ENCODE results near the gene MB21D2. TPM values are rescaled to one million over a fixed set of nuclear protein-coding genes. Genes with fewer than 3 reads are reported as not detected.

The MB21D2 gene
- total RNA-seq, 4 donors from 2014 or later, result 0.72 to 3.6 (median 2.8) TPM

DNA sequence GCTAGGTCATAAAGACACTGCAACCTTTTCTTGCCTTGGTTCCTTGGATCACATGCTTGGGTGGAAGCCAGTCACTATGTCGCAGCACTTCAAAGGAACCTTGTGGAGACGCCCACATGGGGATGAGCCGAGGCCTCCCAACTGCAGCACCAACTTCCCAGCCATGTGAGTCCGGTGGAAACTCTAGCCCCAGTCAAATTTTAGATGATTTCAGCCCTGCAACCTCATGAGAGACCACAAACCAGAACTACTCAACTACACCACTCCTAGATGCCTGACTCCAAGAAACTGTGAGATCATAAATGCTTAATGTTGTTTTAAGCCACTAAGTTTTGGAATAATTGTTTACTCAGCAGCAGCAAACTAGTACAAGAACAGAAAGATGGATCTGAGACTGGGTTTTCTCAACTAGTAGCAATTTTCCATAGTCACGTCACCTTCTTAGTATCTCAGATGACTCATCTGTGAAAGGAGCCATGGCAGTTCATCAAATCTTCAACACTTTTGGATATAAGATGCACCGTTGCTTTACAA, 86.5 kb downstream of the MB21D2 start:
- Histone ChIP-seq H3K27ac (peak overlapping the region in 1 of 4 donors; percentile 16), H3K4me1 (peaks cover 6 to 47% (median 9%) of the 10 kb centered on the region in 3 donors), H3K9me3 (no peaks in the 10 kb centered on the region), H3K36me3 (no peaks in the 10 kb centered on the region), H3K4me3 (no peak overlapping the region), H3K27me3 (no peaks in the 10 kb centered on the region)
- no peak for TF ChIP-seq POLR2A (IDR thresholded peaks at IDR 0.05)
- TF ChIP-seq CTCF (IDR thresholded peaks at IDR 0.05), result no peak
- DNase-seq, result no peak
- 29 to 48% methylated on average over 2 to 6 of the region's 6 CpGs for WGBS, 2 donors
- intact Hi-C loops (cut with DNase I), result loop anchor here (10.0 kb wide), 1 partner anchor 84 kb away; the partner anchor contains the start of gene MB21D2

DNA sequence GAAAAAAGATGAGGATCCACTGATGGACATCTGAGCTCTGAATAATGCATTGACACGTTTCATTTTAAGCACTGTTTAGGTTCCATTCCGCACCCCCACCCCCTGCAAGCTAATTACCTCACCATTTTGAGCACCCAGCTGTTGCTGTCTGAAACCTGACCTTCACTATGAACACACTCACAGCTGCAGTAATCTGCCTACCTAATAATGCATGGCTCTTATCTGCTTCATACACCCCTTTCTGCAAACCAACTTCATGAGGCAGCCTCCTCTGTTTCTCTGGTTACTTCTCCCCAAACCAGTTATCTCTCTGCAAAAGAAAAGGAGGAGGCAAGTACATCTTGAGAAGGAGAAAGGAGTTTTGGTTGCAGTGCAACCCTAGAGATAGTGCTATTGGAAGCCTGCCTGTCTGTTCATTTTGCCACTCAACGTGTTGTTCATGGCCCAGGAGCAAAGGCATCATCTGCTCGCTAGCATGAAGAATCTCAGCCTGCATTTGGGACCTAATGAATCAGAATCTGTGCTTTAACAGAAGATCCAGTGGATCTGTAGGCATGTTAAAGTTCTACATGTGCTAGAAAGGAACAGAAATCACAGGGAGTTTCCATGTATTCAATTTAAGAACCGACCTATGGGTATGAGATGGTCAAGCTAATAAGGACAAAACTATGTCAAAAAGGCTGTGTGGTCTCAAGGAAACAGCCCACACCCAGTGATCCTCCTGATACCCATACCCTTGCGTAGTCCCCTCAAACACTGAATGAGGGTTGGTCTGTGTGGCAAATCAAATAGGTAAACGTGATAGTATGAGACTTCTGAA, 87.2 kb downstream of the MB21D2 start:
- 71 to 90% methylated on average over 5 of the region's 7 CpGs for WGBS, 2 donors
- intact Hi-C loops (cut with DNase I), result loop anchor here (10.0 kb wide), 1 partner anchor 84 kb away; the partner anchor contains the start of gene MB21D2
- Histone ChIP-seq H3K27me3 (no peaks in the 10 kb centered on the region), H3K36me3 (no peaks in the 10 kb centered on the region), H3K9me3 (no peaks in the 10 kb centered on the region), H3K4me3 (no peak overlapping the region), H3K4me1 (peaks cover 6 to 50% (median 16%) of the 10 kb centered on the region in 3 donors), H3K27ac (peak overlapping the region in 1 of 4 donors; percentile 16)
- no peak for TF ChIP-seq POLR2A (IDR thresholded peaks at IDR 0.05)
- TF ChIP-seq CTCF (IDR thresholded peaks at IDR 0.05), result no peak
- no peak for DNase-seq

DNA sequence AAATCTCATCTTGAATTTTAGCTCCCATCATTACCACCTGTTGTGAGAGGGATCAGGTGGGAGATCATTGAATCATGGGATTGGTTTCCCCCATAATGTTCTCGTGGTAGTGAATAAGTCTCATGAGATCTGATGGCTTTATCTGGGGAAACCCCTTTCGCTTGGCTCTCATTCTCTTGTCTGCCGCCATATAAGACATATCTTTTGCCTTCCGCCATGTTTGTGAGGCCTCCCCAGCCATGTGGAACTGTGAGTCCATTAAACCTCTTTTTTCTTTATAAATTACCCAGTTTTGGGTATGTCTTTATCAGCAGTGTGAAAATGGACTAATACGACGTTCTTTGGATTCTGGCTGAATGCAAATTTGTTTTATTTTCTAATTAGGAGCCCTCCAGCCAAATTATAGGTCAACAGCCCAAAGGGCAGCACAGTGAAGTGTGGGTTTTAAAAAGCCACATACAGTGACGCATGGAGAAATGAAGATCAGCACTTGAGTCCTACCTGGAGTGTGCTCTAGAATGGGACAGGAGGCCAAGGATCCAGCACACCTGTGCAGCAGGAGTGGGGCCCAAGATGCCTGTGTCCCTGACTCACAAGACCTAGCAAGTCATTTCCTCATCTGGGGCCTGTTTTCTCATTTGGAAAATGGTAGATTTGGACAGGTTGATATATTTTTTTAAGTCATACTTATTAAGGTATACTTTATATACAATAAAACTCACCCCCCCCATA, 89.6 kb downstream of the MB21D2 start:
- H3K4me3 ChIP-seq, result no peak overlapping the region
- H3K9me3 ChIP-seq, result no peaks in the 10 kb centered on the region
- no peaks in the 10 kb centered on the region for H3K36me3 ChIP-seq
- H3K27me3 ChIP-seq, result no peaks in the 10 kb centered on the region
- peaks cover under 1 to 41% (median 12%) of the 10 kb centered on the region in 3 donors for H3K4me1 ChIP-seq
- DNase-seq, result no peak
- no peak overlapping the region for H3K27ac ChIP-seq
- intact Hi-C loops (cut with DNase I), result no loop called here
- WGBS, 2 donors, result 90 to 97% methylated on average over 7 of the region's 7 CpGs
- TF ChIP-seq POLR2A (IDR thresholded peaks at IDR 0.05), result no peak
- no peak for TF ChIP-seq CTCF (IDR thresholded peaks at IDR 0.05)

GRCh38 chr3:192827208-192827607, 90.4 kb downstream of the MB21D2 start:
- 53 to 64% methylated on average over 3 of the region's 4 CpGs for WGBS, 2 donors
- Histone ChIP-seq H3K4me1 (peaks cover 0 to 33% (median 12%) of the 10 kb centered on the region in 3 donors), H3K27me3 (no peaks in the 10 kb centered on the region), H3K27ac (no peak overlapping the region), H3K36me3 (no peaks in the 10 kb centered on the region), H3K9me3 (no peaks in the 10 kb centered on the region), H3K4me3 (no peak overlapping the region)
- no peak for TF ChIP-seq CTCF (IDR thresholded peaks at IDR 0.05)
- TF ChIP-seq POLR2A (IDR thresholded peaks at IDR 0.05), result no peak
- intact Hi-C loops (cut with DNase I), result no loop called here
- DNase-seq, result no peak

All from esophagus squamous epithelium (tissue), 5 donors.